RPMI7951 (cell line): ENCODE data around the gene PTPRN2. TPM values are rescaled to one million over a fixed set of nuclear protein-coding genes. Genes with fewer than 3 reads are reported as not detected.

Experiments
- DNase-seq: peaks from one replicate; pipeline ENCODE4 v3.0.0-alpha.2; 2012; ENCODE audit warnings: low read depth
- total RNA-seq: library from RNA; depleted of rRNA; stranded (reverse); fragments of >200 nt; shearing (Covaris generic); gene quantifications from 2 replicates; pipeline ENCODE4 v1.2.3, GENCODE V29; 2014

PTPRN2 gene
- total RNA-seq, 1 experiment from 2014 or later = 9.0 TPM

- DNase-seq = no peak
These were observed 609.7 kb downstream of the PTPRN2 start for GRCh38 chr7:157977717-157978496.

GRCh38 chr7:157977306-157977705, 610.3 kb downstream of the PTPRN2 start:
- DNase-seq = no peak

GRCh38 chr7:157976406-157976805, 611.2 kb downstream of the PTPRN2 start:
- no peak for DNase-seq

GRCh38 chr7:157975401-157976372, 611.9 kb downstream of the PTPRN2 start:
- DNase-seq = no peak

GRCh38 chr7:157974678-157975230, 612.9 kb downstream of the PTPRN2 start:
- no peak for DNase-seq

- no peak for DNase-seq
These were observed 613.5 kb downstream of the PTPRN2 start for GRCh38 chr7:157973971-157974677.

GRCh38 chr7:157972914-157973313, 614.7 kb downstream of the PTPRN2 start:
- DNase-seq = no peak

GRCh38 chr7:157971501-157971900, 616.1 kb downstream of the PTPRN2 start:
- no peak for DNase-seq

GRCh38 chr7:157970744-157971143, 616.9 kb downstream of the PTPRN2 start:
- no peak for DNase-seq

- no peak for DNase-seq
These were observed 617.6 kb downstream of the PTPRN2 start for GRCh38 chr7:157969995-157970394.

- no peak for DNase-seq
These were observed 621.1 kb downstream of the PTPRN2 start for GRCh38 chr7:157966490-157966889.

GRCh38 chr7:157964521-157964920, 623.1 kb downstream of the PTPRN2 start:
- DNase-seq = no peak

- DNase-seq = no peak
These were observed 623.6 kb downstream of the PTPRN2 start for GRCh38 chr7:157964016-157964415.

- DNase-seq = no peak
These were observed 624.1 kb downstream of the PTPRN2 start for GRCh38 chr7:157963526-157963925.

GRCh38 chr7:157962458-157963306, 624.9 kb downstream of the PTPRN2 start:
- no peak for DNase-seq

- DNase-seq = no peak
These were observed 625.7 kb downstream of the PTPRN2 start for GRCh38 chr7:157961731-157962457.

- DNase-seq = no peak
These were observed 632.1 kb downstream of the PTPRN2 start for GRCh38 chr7:157955348-157955999.

GRCh38 chr7:157954901-157955300, 632.7 kb downstream of the PTPRN2 start:
- DNase-seq = no peak

GRCh38 chr7:157952841-157953645, 634.6 kb downstream of the PTPRN2 start:
- DNase-seq = no peak
